ENCODE results near the gene RNPEPL1. TPM values are rescaled to one million over a fixed set of nuclear protein-coding genes. Genes with fewer than 3 reads are reported as not detected.

RNPEPL1 gene
- total and polyA plus RNA-seq, 10 of the 15 experiments (the other 5 are each of a cell fraction or from before 2014, with no cell fraction given): 0.24 to 49.5 (median 6.8) TPM

DNA sequence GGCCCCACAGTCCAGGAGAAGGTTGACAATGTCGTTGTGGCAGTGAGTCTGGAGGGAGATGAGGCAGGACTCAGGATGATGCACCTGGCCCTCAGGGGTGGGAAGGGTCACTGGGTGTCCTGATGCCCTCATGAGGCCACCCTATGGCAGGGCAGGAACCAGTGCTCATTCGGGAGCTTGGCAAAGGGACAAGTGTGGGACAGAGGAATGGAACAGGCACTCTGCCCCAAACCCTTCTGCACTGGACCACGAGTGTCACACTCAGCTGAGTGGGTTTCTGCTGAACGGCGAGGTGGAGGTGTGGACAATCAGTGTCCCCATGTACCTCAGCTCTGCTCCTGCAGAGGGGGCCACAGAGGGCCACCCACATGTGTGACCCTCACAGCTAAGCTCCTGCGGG lies 42.5 kb upstream of the RNPEPL1 start (continued):
- no peak for TF ChIP-seq SP1 (IDR thresholded peaks at IDR 0.05; ENCODE audit: low read depth, low read length)
- no peak for TF ChIP-seq EGR1 (IDR thresholded peaks at IDR 0.05; ENCODE audit: borderline replicate concordance in 1 of 2, low read depth in 2 of 2, low read length in 2 of 2)
- TF ChIP-seq, protein P1, sequence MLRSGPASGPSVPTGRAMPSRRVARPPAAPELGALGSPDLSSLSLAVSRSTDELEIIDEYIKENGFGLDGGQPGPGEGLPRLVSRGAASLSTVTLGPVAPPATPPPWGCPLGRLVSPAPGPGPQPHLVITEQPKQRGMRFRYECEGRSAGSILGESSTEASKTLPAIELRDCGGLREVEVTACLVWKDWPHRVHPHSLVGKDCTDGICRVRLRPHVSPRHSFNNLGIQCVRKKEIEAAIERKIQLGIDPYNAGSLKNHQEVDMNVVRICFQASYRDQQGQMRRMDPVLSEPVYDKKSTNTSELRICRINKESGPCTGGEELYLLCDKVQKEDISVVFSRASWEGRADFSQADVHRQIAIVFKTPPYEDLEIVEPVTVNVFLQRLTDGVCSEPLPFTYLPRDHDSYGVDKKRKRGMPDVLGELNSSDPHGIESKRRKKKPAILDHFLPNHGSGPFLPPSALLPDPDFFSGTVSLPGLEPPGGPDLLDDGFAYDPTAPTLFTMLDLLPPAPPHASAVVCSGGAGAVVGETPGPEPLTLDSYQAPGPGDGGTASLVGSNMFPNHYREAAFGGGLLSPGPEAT (IDR thresholded peaks at IDR 0.05; ENCODE audit: low read depth): no peak
- TF ChIP-seq FOXK2 (IDR thresholded peaks at IDR 0.05): no peak

DNA sequence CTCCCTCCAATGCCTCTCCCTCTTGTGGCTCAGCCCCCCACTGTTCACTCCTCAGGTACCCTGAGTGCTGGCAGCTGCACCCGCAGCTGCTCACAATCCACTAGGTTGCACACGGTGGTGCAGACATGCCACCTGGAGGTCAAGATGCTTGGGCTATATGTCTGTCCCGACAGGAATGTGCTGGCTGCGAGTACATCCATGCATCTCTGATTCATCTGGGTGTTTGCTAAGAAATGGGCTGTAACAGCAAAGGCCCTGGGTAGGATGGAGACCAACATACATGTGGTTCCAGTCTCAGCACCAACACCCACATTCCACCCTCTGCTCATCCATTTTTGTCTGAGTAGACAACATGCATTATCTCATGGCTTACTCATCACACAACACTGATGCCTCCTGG lies 41.8 kb upstream of the RNPEPL1 start:
- Histone ChIP-seq H3K27me3 (replicated peaks in 1 of 2; ENCODE audit: control insufficient read depth in 2 of 2, insufficient read depth in 2 of 2, low read length in 1 of 2) (no peaks in the 10 kb centered on the region), H3K4me3 (no peak overlapping the region), H3K79me2 (ENCODE audit: control insufficient read depth, insufficient read depth, low read length) (no peaks in the 10 kb centered on the region), H4K20me1 (ENCODE audit: control insufficient read depth, insufficient read depth) (no peaks in the 10 kb centered on the region), H3K4me2 (ENCODE audit: control insufficient read depth, insufficient read depth) (no peak overlapping the region), H2AFZ (ENCODE audit: control insufficient read depth, low read depth, low read length) (no peak overlapping the region), H3K9me3 (replicated peaks; ENCODE audit: control insufficient read depth, insufficient read depth, low read length) (peaks cover 19% of the 10 kb centered on the region; the same call in 2 of the 3 replicates), H3K27ac (ENCODE audit: control insufficient read depth, insufficient read depth) (no peak overlapping the region), H3K4me1 (ENCODE audit: control insufficient read depth, insufficient read depth, low read length) (no peaks in the 10 kb centered on the region), H3K36me3 (ENCODE audit: control insufficient read depth in 2 of 2, insufficient read depth in 2 of 2, low read length in 1 of 2) (peaks cover 0 to 3% of the 10 kb centered on the region in 2 experiments; a peak in 1 of 4 replicates), H3K9ac (ENCODE audit: control insufficient read depth, insufficient read depth, low read length) (no peak overlapping the region)
- POLR2A ChIA-PET: no interaction called here
- no TSS peak for BruUV-seq (replicated peaks)
- no peak for FAIRE-seq
- RAD21 ChIA-PET (ENCODE audit: unreplicated experiment): no interaction called here
- SMC1A ChIA-PET (ENCODE audit: uncharacterized antibody, unreplicated experiment): no interaction called here
- intact Hi-C loops (cut with micrococcal nuclease; ENCODE audit: unreplicated experiment): no loop called here
- CTCF ChIA-PET: no interaction called here
- WGBS (ENCODE audit: insufficient coverage, insufficient replicate concordance, low lambda C conversion rate, missing lambda C conversion rate): 75% methylated on average over 4 of the region's 4 CpGs
- in situ Hi-C loops (cut with MboI): no loop called here
- no peak for ATAC-seq
- TF ChIP-seq, protein P2, sequence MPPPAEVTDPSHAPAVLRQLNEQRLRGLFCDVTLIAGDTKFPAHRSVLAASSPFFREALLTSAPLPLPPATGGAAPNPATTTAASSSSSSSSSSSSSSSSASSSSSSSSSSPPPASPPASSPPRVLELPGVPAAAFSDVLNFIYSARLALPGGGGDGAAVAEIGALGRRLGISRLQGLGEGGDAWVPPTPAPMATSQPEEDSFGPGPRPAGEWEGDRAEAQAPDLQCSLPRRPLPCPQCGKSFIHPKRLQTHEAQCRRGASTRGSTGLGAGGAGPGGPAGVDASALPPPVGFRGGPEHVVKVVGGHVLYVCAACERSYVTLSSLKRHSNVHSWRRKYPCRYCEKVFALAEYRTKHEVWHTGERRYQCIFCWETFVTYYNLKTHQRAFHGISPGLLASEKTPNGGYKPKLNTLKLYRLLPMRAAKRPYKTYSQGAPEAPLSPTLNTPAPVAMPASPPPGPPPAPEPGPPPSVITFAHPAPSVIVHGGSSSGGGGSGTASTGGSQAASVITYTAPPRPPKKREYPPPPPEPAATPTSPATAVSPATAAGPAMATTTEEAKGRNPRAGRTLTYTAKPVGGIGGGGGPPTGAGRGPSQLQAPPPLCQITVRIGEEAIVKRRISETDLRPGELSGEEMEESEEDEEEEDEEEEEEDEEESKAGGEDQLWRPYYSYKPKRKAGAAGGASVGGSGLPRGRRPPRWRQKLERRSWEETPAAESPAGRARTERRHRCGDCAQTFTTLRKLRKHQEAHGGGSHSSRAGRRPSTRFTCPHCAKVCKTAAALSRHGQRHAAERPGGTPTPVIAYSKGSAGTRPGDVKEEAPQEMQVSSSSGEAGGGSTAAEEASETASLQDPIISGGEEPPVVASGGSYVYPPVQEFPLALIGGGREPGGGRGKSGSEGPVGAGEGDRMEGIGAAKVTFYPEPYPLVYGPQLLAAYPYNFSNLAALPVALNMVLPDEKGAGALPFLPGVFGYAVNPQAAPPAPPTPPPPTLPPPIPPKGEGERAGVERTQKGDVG (CRISPR knock-in tag; IDR thresholded peaks at IDR 0.05): no peak
- no peak for TF ChIP-seq NFYA (IDR thresholded peaks at IDR 0.05; ENCODE audit: borderline replicate concordance, low read depth, low read length)
- TF ChIP-seq ZNF207 (IDR thresholded peaks at IDR 0.05; ENCODE audit: borderline replicate concordance): no peak
- no peak for TF ChIP-seq SP1 (IDR thresholded peaks at IDR 0.05; ENCODE audit: low read depth, low read length)
- no peak for TF ChIP-seq BCL11A (IDR thresholded peaks at IDR 0.05; ENCODE audit: low read depth, low read length)
- TF ChIP-seq HCFC1 (IDR thresholded peaks at IDR 0.05; ENCODE audit: low read length): no peak
- no peak for TF ChIP-seq POLR2AphosphoS2 (IDR thresholded peaks at IDR 0.05; ENCODE audit: low read depth, low read length)
- DNase-seq (ENCODE audit: low read depth, low spot score): no peak

Data from GM12878 (cell line).